Lung (tissue), 12 donors: ENCODE measurements around the gene ZMYND19. TPM values are rescaled to one million over a fixed set of nuclear protein-coding genes. Genes with fewer than 3 reads are reported as not detected.

ENCODE experiments used
- ATAC-seq: fragments of 200-7000 bp; cut with Tn5 transposase; one replicate; pipeline ENCODE4 v1.9.1; 2020; ENCODE audit warnings: moderate number of reproducible peaks; ENCODE audit not compliant: insufficient read depth, low FRiP score
- DNase-seq, 3 donors: peaks; one replicate each; pipeline ENCODE4 v3.0.0-alpha.2; 2013 to 2017
- H3K27ac ChIP-seq, 2 donors: one replicate each; pipeline ENCODE4 v1.5.1; 2013; ENCODE audit warnings: mild to moderate bottlenecking in 2 of 2, moderate library complexity in 2 of 2, control low read depth in 1 of 2, inconsistent platforms in 1 of 2, low read depth in 1 of 2, low read length in 1 of 2
- H3K27me3 ChIP-seq, 3 donors: one replicate each; pipeline ENCODE4 v1.5.1; 2013; ENCODE audit warnings: low read length in 2 of 3; ENCODE audit not compliant: control insufficient read depth in 3 of 3, insufficient read depth in 3 of 3
- H3K36me3 ChIP-seq, 4 donors: one replicate each; pipeline ENCODE4 v1.5.1; 2013; ENCODE audit warnings: low read length in 4 of 4, mild to moderate bottlenecking in 1 of 4, moderate library complexity in 1 of 4; ENCODE audit not compliant: control insufficient read depth in 4 of 4, insufficient read depth in 4 of 4
- H3K4me1 ChIP-seq, 5 donors: one replicate each; pipeline ENCODE4 v1.5.1; 2013; ENCODE audit warnings: low read length in 5 of 5, mild to moderate bottlenecking in 2 of 5, moderate library complexity in 1 of 5; ENCODE audit not compliant: control insufficient read depth in 5 of 5, insufficient read depth in 5 of 5
- H3K4me3 ChIP-seq: one replicate; pipeline ENCODE4 v1.5.1; 2013; ENCODE audit warnings: mild to moderate bottlenecking, control low read depth, moderate library complexity
- H3K9ac ChIP-seq, 2 donors: one replicate each; pipeline ENCODE4 v1.5.1; 2013; ENCODE audit warnings: low read length in 2 of 2, control low read depth in 1 of 2; ENCODE audit not compliant: insufficient read depth in 1 of 2
- H3K9me3 ChIP-seq, 4 donors: one replicate each; pipeline ENCODE4 v1.5.1; 2013; ENCODE audit warnings: low read length in 3 of 4, mild to moderate bottlenecking in 1 of 4, moderate library complexity in 1 of 4; ENCODE audit not compliant: control insufficient read depth in 4 of 4, insufficient read depth in 3 of 4
- CTCF ChIP-seq: IDR thresholded peaks from 2 replicates; pipeline ENCODE4 v1.5.1; 2012; ENCODE audit warnings: mild to moderate bottlenecking; ENCODE audit errors: control extremely low read depth, extremely low read depth
- WGBS, 2 donors: extraction: QIAGEN DNeasy Blood & Tissue Kit; methylation state at CpG; one replicate each; pipeline ENCODE4 v1.1.7; 2013; 5-methylcytosine and 5-hydroxymethylcytosine counted together
- polyA plus RNA-seq, 2 donors: library from polyadenylated mRNA; stranded (reverse); fragments of 200-250 nt; gene quantifications; one replicate each; pipeline ENCODE4 v1.2.1, GENCODE V29; 2013
- total RNA-seq, 2 donors: library from RNA; depleted of rRNA in 1 of 2; stranded (reverse); fragments of >200 nt in 1 of 2; gene quantifications; one replicate each; pipeline ENCODE4 v1.2.1, GENCODE V29; 2014 to 2021
- donor health status: control.
- donor health status: control.
- donor health status: Bipolar disorder and iron deficiency.
- donor health status: healthy.
- donor health status: DM: yes; HTN: yes; CAD: no.

The ZMYND19 gene
- total and polyA plus RNA-seq, 4 donors: 11.4 to 29.1 (median 20.5) TPM

- TF ChIP-seq CTCF: no peak
- H3K27ac ChIP-seq: no peak overlapping the region
- DNase-seq (no peak), ATAC-seq (no peak)
- H3K4me3 ChIP-seq: no peak overlapping the region
- WGBS, 2 donors: 90 to 94% methylated on average over 6 of the region's 6 CpGs
- H3K27me3 ChIP-seq: no peaks in the 10 kb centered on the region
- no peaks in the 10 kb centered on the region for H3K9me3 ChIP-seq
- H3K36me3 ChIP-seq: peaks cover 0 to 24% (median 19%) of the 10 kb centered on the region in 4 donors
- no peak overlapping the region for H3K9ac ChIP-seq
- H3K4me1 ChIP-seq: peaks cover 0 to 19% (median 3%) of the 10 kb centered on the region in 5 donors
These were observed 1.4 kb downstream of the ZMYND19 start for GRCh38 chr9:137588891-137589290.

- Histone ChIP-seq H3K9me3 (no peaks in the 10 kb centered on the region), H3K27me3 (no peaks in the 10 kb centered on the region), H3K4me1 (peaks cover 0 to 19% (median 3%) of the 10 kb centered on the region in 5 donors), H3K4me3 (no peak overlapping the region), H3K9ac (no peak overlapping the region), H3K36me3 (peaks cover 0 to 30% (median 19%) of the 10 kb centered on the region in 4 donors), H3K27ac (no peak overlapping the region)
- no peak for TF ChIP-seq CTCF
- ATAC-seq (no peak), DNase-seq (no peak)
- 87 to 91% methylated on average over 13 of the region's 13 CpGs for whole genome bisulfite sequencing, 2 donors
These were observed 2.0 kb downstream of the ZMYND19 start for GRCh38 chr9:137588311-137588710.

GRCh38 chr9:137586854-137587253, 3.5 kb downstream of the ZMYND19 start:
- H3K27ac ChIP-seq: no peak overlapping the region
- no peak overlapping the region for H3K4me3 ChIP-seq
- 96 to 97% methylated on average over 14 of the region's 14 CpGs for WGBS, 2 donors
- H3K27me3 ChIP-seq: no peaks in the 10 kb centered on the region
- H3K9ac ChIP-seq: no peak overlapping the region
- peaks cover 0 to 40% (median 22%) of the 10 kb centered on the region in 4 donors for H3K36me3 ChIP-seq
- DNase-seq (no peak), ATAC-seq (no peak)
- peaks cover 0 to 16% (median 3%) of the 10 kb centered on the region in 5 donors for H3K4me1 ChIP-seq
- no peak for TF ChIP-seq CTCF
- H3K9me3 ChIP-seq: no peaks in the 10 kb centered on the region

- no peak for TF ChIP-seq CTCF
- WGBS, 2 donors: 85 to 90% methylated on average over 8 of the region's 8 CpGs
- no peaks in the 10 kb centered on the region for H3K27me3 ChIP-seq
- ATAC-seq: no peak
- no peak for DNase-seq
- H3K4me3 ChIP-seq: no peak overlapping the region
- no peaks in the 10 kb centered on the region for H3K9me3 ChIP-seq
- peaks cover 0 to 44% (median 22%) of the 10 kb centered on the region in 4 donors for H3K36me3 ChIP-seq
- H3K27ac ChIP-seq: no peak overlapping the region
- peaks cover 0 to 4% (median under 1%) of the 10 kb centered on the region in 5 donors for H3K4me1 ChIP-seq
- H3K9ac ChIP-seq: no peak overlapping the region
These were observed 6.4 kb downstream of the ZMYND19 start for GRCh38 chr9:137583957-137584356.
